GM21447 (cell line): ENCODE data around the gene KDSR.
A peak's percentile ranks its signal among the peaks of the same experiment; 100 is the strongest.

Experiments used
- ATAC-seq: cut with Tn5 transposase; IDR thresholded peaks from one replicate; pipeline ENCODE4 v1.9.1; 2021; ENCODE audit not compliant: unreplicated experiment

KDSR gene

GRCh38 chr18:63367053-63367953, at the start of gene KDSR:
TSS of gene KDSR (minus strand) at chr18:63367206. CDS start at chr18:63367118, 88 bp downstream.
- ATAC-seq = peak; percentile 85

GRCh38 chr18:63412953-63413352, 45.9 kb upstream of the KDSR start:
- no peak for ATAC-seq

- no peak for ATAC-seq
These were observed 43.8 kb upstream of the KDSR start for GRCh38 chr18:63410792-63411191.

- ATAC-seq = no peak
These were observed 42.3 kb upstream of the KDSR start for GRCh38 chr18:63409301-63409700.

GRCh38 chr18:63407734-63408133, 40.7 kb upstream of the KDSR start:
- no peak for ATAC-seq

GRCh38 chr18:63405986-63406385, 39.0 kb upstream of the KDSR start:
- no peak for ATAC-seq

GRCh38 chr18:63402246-63403162, 35.5 kb upstream of the KDSR start:
- ATAC-seq = no peak

GRCh38 chr18:63399300-63399699, 32.3 kb upstream of the KDSR start:
- ATAC-seq = no peak

- ATAC-seq = no peak
These were observed 30.3 kb upstream of the KDSR start for GRCh38 chr18:63397349-63397748.

GRCh38 chr18:63395503-63395902, 28.5 kb upstream of the KDSR start:
- ATAC-seq = no peak

- ATAC-seq = no peak
These were observed 27.9 kb upstream of the KDSR start for GRCh38 chr18:63394954-63395353.

GRCh38 chr18:63387861-63388260, 20.9 kb upstream of the KDSR start:
- no peak for ATAC-seq

- no peak for ATAC-seq
These were observed 15.8 kb upstream of the KDSR start for GRCh38 chr18:63382843-63383242.

GRCh38 chr18:63379639-63379962, 12.6 kb upstream of the KDSR start:
- ATAC-seq = no peak

GRCh38 chr18:63378919-63379638, 12.1 kb upstream of the KDSR start:
- ATAC-seq = peak; percentile 77

GRCh38 chr18:63377275-63377980, 10.4 kb upstream of the KDSR start:
- ATAC-seq = no peak

- ATAC-seq = no peak
These were observed 9.5 kb upstream of the KDSR start for GRCh38 chr18:63376538-63376937.

GRCh38 chr18:63374540-63374939, 7.5 kb upstream of the KDSR start:
- ATAC-seq = no peak

GRCh38 chr18:63373161-63373560, 6.2 kb upstream of the KDSR start:
- no peak for ATAC-seq

- no peak for ATAC-seq
These were observed 1.6 kb upstream of the KDSR start for GRCh38 chr18:63368611-63369010.
